ENCODE results near the gene FBXO47. TPM values are rescaled to one million over a fixed set of nuclear protein-coding genes. Genes with fewer than 3 reads are reported as not detected.
A peak's percentile ranks its signal among the peaks of the same experiment; 100 is the strongest.
"Not testable (repeated sequence)": the region's sequence is repeated elsewhere in the genome, so short reads cannot be mapped to it uniquely, and the experiment has no call there.

The FBXO47 gene
- total RNA-seq, 1 experiment from 2014 or later, result not detected

- Histone ChIP-seq H3F3A (ENCODE audit: low read length, unreplicated experiment) (no peaks in the 10 kb centered on the region), H3K27me3 (ENCODE audit: low read length) (no peaks in the 10 kb centered on the region), H3K9ac (ENCODE audit: low read length) (no peak overlapping the region), H3K9me2 (replicated peaks; ENCODE audit: low read length) (no peaks in the 10 kb centered on the region), H3K36me3 (ENCODE audit: low read depth, low read length) (no peaks in the 10 kb centered on the region), H4K20me1 (ENCODE audit: low read length) (no peaks in the 10 kb centered on the region), H2AFZ (ENCODE audit: low read length) (no peak overlapping the region), H3K79me2 (ENCODE audit: low read length) (no peaks in the 10 kb centered on the region), H3K4me2 (ENCODE audit: low read length) (no peak overlapping the region), H3K9me3 (ENCODE audit: low read length) (no peaks in the 10 kb centered on the region), H3K4me3 (ENCODE audit: low read length) (no peak overlapping the region), H3K27ac (ENCODE audit: low read length) (no peak overlapping the region), H3K4me1 (ENCODE audit: insufficient read depth, low read length) (peaks cover 4% of the 10 kb centered on the region; the same call in 1 of the 2 replicates)
- CTCF ChIA-PET, result interaction anchor here (0.6 kb wide), 2 partner anchors 9 to 172 kb away, joined by 3 read pairs; no protein-coding TSS in a partner anchor
- TF ChIP-seq EZH2 (IDR thresholded peaks at IDR 0.05; ENCODE audit: low read length, unreplicated experiment), result no peak
- no TSS peak for BruUV-seq (replicated peaks)
- intact Hi-C loops (cut with micrococcal nuclease), result no loop called here
- DNase-seq, result no peak
- POLR2A ChIA-PET (ENCODE audit: unreplicated experiment), result no interaction called here
- no peak for ATAC-seq
These were observed 14.4 kb upstream of the FBXO47 start for GRCh38 chr17:38981636-38982035.

- ChIA-PET POLR2A (ENCODE audit: unreplicated experiment) (no interaction called here), CTCF (no interaction called here)
- no peak overlapping the region for H3K9ac ChIP-seq (ENCODE audit: low read length)
- H3K9me3 ChIP-seq (ENCODE audit: low read length), result no peaks in the 10 kb centered on the region
- no peaks in the 10 kb centered on the region for H3K9me2 ChIP-seq (replicated peaks; ENCODE audit: low read length)
- TF ChIP-seq EZH2 (IDR thresholded peaks at IDR 0.05; ENCODE audit: low read length, unreplicated experiment), result no peak
- no peak for TF ChIP-seq EZH2phosphoT487 (IDR thresholded peaks at IDR 0.05; ENCODE audit: borderline replicate concordance, low read length)
- TF ChIP-seq CTCF (conservative IDR thresholded peaks at IDR 0.05; ENCODE audit: low read depth, low read length), result no peak
- H3F3A ChIP-seq (ENCODE audit: low read length, unreplicated experiment), result no peaks in the 10 kb centered on the region
- ATAC-seq, result no peak
- peaks cover 4% of the 10 kb centered on the region; the same call in 1 of the 2 replicates for H3K4me1 ChIP-seq (ENCODE audit: insufficient read depth, low read length)
- H3K27ac ChIP-seq (ENCODE audit: low read length), result no peak overlapping the region
- H3K27me3 ChIP-seq (ENCODE audit: low read length), result no peaks in the 10 kb centered on the region
- intact Hi-C loops (cut with micrococcal nuclease), result no loop called here
- no peak overlapping the region for H3K4me3 ChIP-seq (ENCODE audit: low read length)
- H4K20me1 ChIP-seq (ENCODE audit: low read length), result no peaks in the 10 kb centered on the region
- H3K4me2 ChIP-seq (ENCODE audit: low read length), result no peak overlapping the region
- H2AFZ ChIP-seq (ENCODE audit: low read length), result no peak overlapping the region
- no peaks in the 10 kb centered on the region for H3K36me3 ChIP-seq (ENCODE audit: low read depth, low read length)
- no TSS peak for BruUV-seq (replicated peaks)
- no peaks in the 10 kb centered on the region for H3K79me2 ChIP-seq (ENCODE audit: low read length)
- no peak for DNase-seq
These were observed 13.5 kb upstream of the FBXO47 start for GRCh38 chr17:38980490-38981217.

GRCh38 chr17:38978180-38978579 lies 11.0 kb upstream of the FBXO47 start:
- Histone ChIP-seq H4K20me1 (ENCODE audit: low read length) (no peaks in the 10 kb centered on the region), H3K79me2 (ENCODE audit: low read length) (no peaks in the 10 kb centered on the region), H3K36me3 (ENCODE audit: low read depth, low read length) (no peaks in the 10 kb centered on the region), H3K9me2 (replicated peaks; ENCODE audit: low read length) (no peaks in the 10 kb centered on the region), H3K9ac (ENCODE audit: low read length) (no peak overlapping the region), H3F3A (ENCODE audit: low read length, unreplicated experiment) (no peaks in the 10 kb centered on the region), H3K4me1 (ENCODE audit: insufficient read depth, low read length) (peaks cover 4% of the 10 kb centered on the region; the same call in 1 of the 2 replicates), H3K4me3 (ENCODE audit: low read length) (no peak overlapping the region), H3K27ac (ENCODE audit: low read length) (no peak overlapping the region), H3K27me3 (ENCODE audit: low read length) (no peaks in the 10 kb centered on the region), H2AFZ (ENCODE audit: low read length) (no peak overlapping the region), H3K9me3 (ENCODE audit: low read length) (no peaks in the 10 kb centered on the region), H3K4me2 (ENCODE audit: low read length) (no peak overlapping the region)
- ChIA-PET CTCF (no interaction called here), POLR2A (ENCODE audit: unreplicated experiment) (no interaction called here)
- BruUV-seq (replicated peaks), result no TSS peak
- ATAC-seq (no peak), DNase-seq (no peak)
- TF ChIP-seq EZH2phosphoT487 (IDR thresholded peaks at IDR 0.05; ENCODE audit: borderline replicate concordance, low read length) (no peak), EZH2 (IDR thresholded peaks at IDR 0.05; ENCODE audit: low read length, unreplicated experiment) (no peak), CTCF (conservative IDR thresholded peaks at IDR 0.05; ENCODE audit: low read depth, low read length) (no peak)
- intact Hi-C loops (cut with micrococcal nuclease), result no loop called here

GRCh38 chr17:38976187-38976551 lies 9.0 kb upstream of the FBXO47 start:
- ATAC-seq; H3K4me3 ChIP-seq (ENCODE audit: low read length); H3K9me2 ChIP-seq (replicated peaks; ENCODE audit: low read length); H4K20me1 ChIP-seq (ENCODE audit: low read length); BruUV-seq (replicated peaks); H3K79me2 ChIP-seq (ENCODE audit: low read length); intact Hi-C loops (cut with micrococcal nuclease); H3K9me3 ChIP-seq (ENCODE audit: low read length); H3K27me3 ChIP-seq (ENCODE audit: low read length); H3K4me1 ChIP-seq (ENCODE audit: insufficient read depth, low read length); H3K27ac ChIP-seq (ENCODE audit: low read length); CTCF ChIA-PET; H3K9ac ChIP-seq (ENCODE audit: low read length); H3K36me3 ChIP-seq (ENCODE audit: low read depth, low read length); H3F3A ChIP-seq (ENCODE audit: low read length, unreplicated experiment); H2AFZ ChIP-seq (ENCODE audit: low read length); POLR2A ChIA-PET (ENCODE audit: unreplicated experiment); H3K4me2 ChIP-seq (ENCODE audit: low read length): not testable (repeated sequence)
- peak; percentile 33 for DNase-seq

Data from PC-3 (cell line).